ENCODE measurements around the gene CCSER1. TPM values are rescaled to one million over a fixed set of nuclear protein-coding genes. Genes with fewer than 3 reads are reported as not detected.

CCSER1 gene
- total and polyA plus RNA-seq, 2 of the 8 experiments (the other 6 are each of a cell fraction or from before 2014, with no cell fraction given) = 0.26 to 0.84 TPM

DNA sequence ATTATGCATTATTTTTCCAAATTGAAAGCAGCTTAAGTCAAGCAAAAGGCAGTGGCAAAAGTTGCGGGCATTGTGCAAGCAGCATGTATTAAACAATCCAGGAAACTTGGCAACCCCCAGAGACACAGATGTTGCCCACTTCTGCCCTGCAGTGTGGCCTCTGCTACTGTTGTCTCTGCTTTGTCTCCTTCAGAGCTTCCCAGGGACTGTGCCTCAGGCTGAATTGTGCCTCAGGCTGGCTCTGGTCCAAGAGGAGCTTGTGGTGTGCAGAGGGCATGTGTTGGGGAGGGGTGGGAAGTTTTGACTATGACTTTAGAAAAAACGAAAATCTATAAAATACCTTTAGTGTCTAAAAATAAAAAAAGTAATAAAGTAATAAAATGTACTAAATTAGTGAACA is 201.4 kb downstream of the CCSER1 start:
- Histone ChIP-seq H3K14ac (ENCODE audit: insufficient read length) (no peak overlapping the region), H3K36me3 (ENCODE audit: control insufficient read depth in 2 of 4, insufficient read depth in 4 of 4, low read length in 3 of 4) (no peaks in the 10 kb centered on the region), H3K4me1 (replicated peaks in 1 of 4; ENCODE audit: control insufficient read depth in 3 of 4, insufficient read depth in 4 of 4, low read length in 3 of 4) (no peaks in the 10 kb centered on the region), H3K27me3 (replicated peaks in 1 of 4; ENCODE audit: control insufficient read depth in 3 of 4, extremely low read depth in 1 of 4, insufficient read depth in 3 of 4, low read length in 3 of 4) (no peaks in the 10 kb centered on the region), H3K4me3 (ENCODE audit: extremely low read depth in 1 of 4, insufficient read depth in 2 of 4, low read depth in 3 of 4, low read length in 4 of 4) (no peak overlapping the region), H2AFZ (ENCODE audit: low read length) (no peak overlapping the region), H2BK12ac (ENCODE audit: low read depth, low read length) (no peak overlapping the region), H3K4me2 (ENCODE audit: insufficient read depth in 1 of 2, low read depth in 2 of 2, low read length in 2 of 2) (no peak overlapping the region), H3K79me2 (ENCODE audit: control insufficient read depth in 1 of 2, insufficient read depth in 2 of 2, low read length in 2 of 2) (no peaks in the 10 kb centered on the region), H3K56ac (replicated peaks; ENCODE audit: insufficient read length, low read depth, low read length) (no peak overlapping the region), H3K4ac (replicated peaks; ENCODE audit: insufficient read length, low read depth, low read length) (no peak overlapping the region), H3K9me3 (ENCODE audit: insufficient read depth in 2 of 2, low read depth in 1 of 2, low read length in 1 of 2) (no peaks in the 10 kb centered on the region), H3K18ac (ENCODE audit: extremely low read depth, low read length) (no peak overlapping the region), H2AK5ac (ENCODE audit: low read depth, low read length) (no peak overlapping the region), H3K27ac (ENCODE audit: low read depth, low read length) (no peak overlapping the region), H2BK20ac (ENCODE audit: low read length) (no peak overlapping the region), H2BK5ac (ENCODE audit: low read depth, low read length) (no peak overlapping the region), H3K23ac (ENCODE audit: insufficient read length) (no peak overlapping the region), H2BK15ac (ENCODE audit: low read length) (no peak overlapping the region), H3K23me2 (ENCODE audit: low read depth, low read length) (no peaks in the 10 kb centered on the region), H4K5ac (ENCODE audit: insufficient read length, low read depth, low read length) (no peak overlapping the region), H4K8ac (ENCODE audit: extremely low read depth, insufficient read depth, low read length) (no peak overlapping the region), H3K9ac (replicated peaks in 1 of 4; ENCODE audit: extremely low read depth in 1 of 4, low read depth in 3 of 4, low read length in 3 of 4) (no peak overlapping the region), H4K91ac (replicated peaks; ENCODE audit: insufficient read length, low read length) (no peak overlapping the region), H3K79me1 (ENCODE audit: low read depth, low read length) (no peaks in the 10 kb centered on the region), H2BK120ac (replicated peaks; ENCODE audit: low read depth, low read length) (no peak overlapping the region), H4K20me1 (replicated peaks in 1 of 2; ENCODE audit: control insufficient read depth in 1 of 2, insufficient read depth in 2 of 2, low read length in 2 of 2) (no peaks in the 10 kb centered on the region)
- ChIA-PET POLR2A (ENCODE audit: partially characterized antibody) (no interaction called here), CTCF (ENCODE audit: partially characterized antibody) (no interaction called here)
- no peak for DNase-seq (ENCODE audit: low read depth in 1 of 2, low spot score in 2 of 2)
- 83% methylated on average over 2 of the region's 2 CpGs; no CpG with 5 or more reads in 1 of the 2 experiments for WGBS, 2 experiments (ENCODE audit: extremely low coverage in 1 of 2, insufficient coverage in 1 of 2, insufficient read length in 1 of 2, insufficient replicate concordance in 2 of 2, low coverage in 1 of 2, low lambda C conversion rate in 2 of 2, missing lambda C conversion rate in 1 of 2)
- TF ChIP-seq MAFK (IDR thresholded peaks at IDR 0.05; ENCODE audit: low read depth, low read length) = no peak
- no peak for TF ChIP-seq CBX5 (IDR thresholded peaks at IDR 0.05; ENCODE audit: low read depth, low read length)
- TF ChIP-seq NRF1 (IDR thresholded peaks at IDR 0.05; ENCODE audit: low read depth, low read length) = no peak
- TF ChIP-seq CHD1 (IDR thresholded peaks at IDR 0.05; ENCODE audit: low read depth, low read length) = no peak
- no peak for TF ChIP-seq NANOG (IDR thresholded peaks at IDR 0.05; ENCODE audit: insufficient read depth, low read depth, low read length, poor library complexity, severe bottlenecking)
- no peak for FAIRE-seq
